HEK293 (cell line): ENCODE results near the gene HEBP2.

Experiments
- IKZF3 ChIP-seq: fragments of 450-650 bp; IDR thresholded peaks from 2 replicates; pipeline ENCODE4 v1.5.0; 2018; ENCODE audit warnings: missing biosample characterization, mild to moderate bottlenecking, missing genetic modification characterization, moderate library complexity
- KLF8 ChIP-seq: fragments of 450-650 bp; formaldehyde crosslinking; IDR thresholded peaks from 2 replicates; pipeline ENCODE4 v1.5.1; 2016; ENCODE audit warnings: missing biosample characterization, missing genetic modification characterization
- PRDM4 ChIP-seq: fragments of 450-650 bp; formaldehyde crosslinking; IDR thresholded peaks from 2 replicates; pipeline ENCODE4 v1.5.1; 2017; ENCODE audit warnings: missing biosample characterization, missing genetic modification characterization
- RBAK ChIP-seq: fragments of 450-650 bp; formaldehyde crosslinking; IDR thresholded peaks from 2 replicates; pipeline ENCODE4 v1.5.1; 2016; ENCODE audit warnings: missing biosample characterization, missing genetic modification characterization
- SCRT1 ChIP-seq: fragments of 450-650 bp; formaldehyde crosslinking; IDR thresholded peaks from 2 replicates; pipeline ENCODE4 v1.5.1; 2016; ENCODE audit warnings: missing biosample characterization, missing genetic modification characterization, borderline replicate concordance
- TCF7L2 ChIP-seq: IDR thresholded peaks from 2 replicates; pipeline ENCODE4 v1.6.1; 2011; ENCODE audit warnings: low read depth, mild to moderate bottlenecking, inconsistent platforms, low read length, moderate library complexity, borderline replicate concordance
- TSHZ1 ChIP-seq: fragments of 450-650 bp; formaldehyde crosslinking; IDR thresholded peaks from 2 replicates; pipeline ENCODE4 v1.5.1; 2016; ENCODE audit warnings: missing biosample characterization, missing genetic modification characterization, borderline replicate concordance
- YY2 ChIP-seq: fragments of 450-650 bp; formaldehyde crosslinking; IDR thresholded peaks from 2 replicates; pipeline ENCODE4 v1.5.1; 2016; ENCODE audit warnings: missing biosample characterization, missing genetic modification characterization
- ZBTB8A ChIP-seq: fragments of 450-650 bp; formaldehyde crosslinking; IDR thresholded peaks from 2 replicates; pipeline ENCODE4 v1.5.1; 2016; ENCODE audit warnings: missing biosample characterization, missing genetic modification characterization
- ZFP37 ChIP-seq: fragments of 450-650 bp; formaldehyde crosslinking; IDR thresholded peaks from 2 replicates; pipeline ENCODE4 v1.5.1; 2016; ENCODE audit warnings: missing biosample characterization, missing genetic modification characterization
- ZFP69B ChIP-seq: fragments of 450-650 bp; formaldehyde crosslinking; IDR thresholded peaks from 2 replicates; pipeline ENCODE4 v1.5.1; 2016; ENCODE audit warnings: missing biosample characterization, missing genetic modification characterization
- ZNF133 ChIP-seq: fragments of 450-650 bp; formaldehyde crosslinking; IDR thresholded peaks from 2 replicates; pipeline ENCODE4 v1.5.1; 2016; ENCODE audit warnings: missing biosample characterization, missing genetic modification characterization
- ZNF155 ChIP-seq: fragments of 450-650 bp; formaldehyde crosslinking; IDR thresholded peaks from 2 replicates; pipeline ENCODE4 v1.5.1; 2016; ENCODE audit warnings: missing biosample characterization, missing genetic modification characterization
- ZNF335 ChIP-seq: fragments of 450-650 bp; formaldehyde crosslinking; conservative IDR thresholded peaks from 2 replicates; pipeline ENCODE4 v1.5.1; 2016; ENCODE audit warnings: missing biosample characterization, missing genetic modification characterization
- ZNF366 ChIP-seq: fragments of 450-650 bp; formaldehyde crosslinking; conservative IDR thresholded peaks from 2 replicates; pipeline ENCODE4 v1.5.1; 2016; ENCODE audit warnings: missing biosample characterization, missing genetic modification characterization
- ZNF391 ChIP-seq: fragments of 450-650 bp; formaldehyde crosslinking; IDR thresholded peaks from 2 replicates; pipeline ENCODE4 v1.5.1; 2016; ENCODE audit warnings: low read depth, missing biosample characterization, missing genetic modification characterization, borderline replicate concordance
- ZNF394 ChIP-seq: fragments of 450-650 bp; formaldehyde crosslinking; IDR thresholded peaks from 2 replicates; pipeline ENCODE4 v1.5.1; 2016; ENCODE audit warnings: missing biosample characterization, missing genetic modification characterization, mild to moderate bottlenecking, moderate library complexity, borderline replicate concordance
- ZNF501 ChIP-seq: fragments of 450-650 bp; formaldehyde crosslinking; IDR thresholded peaks from 2 replicates; pipeline ENCODE4 v1.5.1; 2016; ENCODE audit warnings: missing biosample characterization, missing genetic modification characterization
- ZNF521 ChIP-seq: fragments of 450-650 bp; formaldehyde crosslinking; IDR thresholded peaks from 2 replicates; pipeline ENCODE4 v1.5.1; 2017; ENCODE audit warnings: missing biosample characterization, mild to moderate bottlenecking, missing genetic modification characterization
- ZNF580 ChIP-seq: fragments of 450-650 bp; formaldehyde crosslinking; IDR thresholded peaks from 2 replicates; pipeline ENCODE4 v1.5.1; 2016; ENCODE audit warnings: missing biosample characterization, missing genetic modification characterization
- ZNF664 ChIP-seq: fragments of 450-650 bp; formaldehyde crosslinking; IDR thresholded peaks from 2 replicates; pipeline ENCODE4 v1.5.1; 2016; ENCODE audit warnings: missing biosample characterization, missing genetic modification characterization
- ZNF704 ChIP-seq: fragments of 450-650 bp; formaldehyde crosslinking; IDR thresholded peaks from 2 replicates; pipeline ENCODE4 v1.5.1; 2016; ENCODE audit warnings: missing biosample characterization, missing genetic modification characterization
- ZNF837 ChIP-seq: fragments of 450-650 bp; formaldehyde crosslinking; IDR thresholded peaks from 2 replicates; pipeline ENCODE4 v1.5.1; 2016; ENCODE audit warnings: missing biosample characterization, missing genetic modification characterization
- ZNF843 ChIP-seq: fragments of 450-650 bp; formaldehyde crosslinking; IDR thresholded peaks from 2 replicates; pipeline ENCODE4 v1.5.1; 2016; ENCODE audit warnings: missing biosample characterization, missing genetic modification characterization
- TF ChIP-seq, protein P1 (sequence below): fragments of 450-650 bp; formaldehyde crosslinking; IDR thresholded peaks from 2 replicates; pipeline ENCODE4 v1.5.1; 2016; ENCODE audit warnings: missing biosample characterization, missing genetic modification characterization
- TF ChIP-seq, protein P2 (sequence below): fragments of 450-650 bp; formaldehyde crosslinking; IDR thresholded peaks from 2 replicates; pipeline ENCODE4; 2016; ENCODE audit warnings: missing biosample characterization, missing genetic modification characterization
- TF ChIP-seq, protein P3 (sequence below): fragments of 450-650 bp; formaldehyde crosslinking; IDR thresholded peaks from 2 replicates; pipeline ENCODE4 v1.5.1; 2016; ENCODE audit warnings: missing biosample characterization, missing genetic modification characterization

The HEBP2 gene

DNA sequence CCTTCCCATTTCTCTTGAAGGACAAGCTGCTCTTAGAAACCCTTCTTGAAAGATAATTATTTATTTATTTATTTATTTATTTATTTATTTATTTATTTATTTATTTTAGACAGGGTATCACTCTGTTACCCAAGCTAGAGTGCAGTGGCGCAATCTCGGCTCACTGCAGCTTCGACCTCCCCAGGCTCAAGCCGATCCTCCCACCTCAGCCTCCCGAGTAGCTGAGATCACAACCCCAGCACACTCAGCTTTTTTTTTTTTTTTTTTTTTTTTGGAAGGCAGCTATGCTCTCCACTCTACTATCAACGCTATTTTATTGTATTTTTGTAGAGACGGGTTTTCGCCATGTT lies 1.2 kb upstream of the HEBP2 start (continued):
- TF ChIP-seq, protein P1, sequence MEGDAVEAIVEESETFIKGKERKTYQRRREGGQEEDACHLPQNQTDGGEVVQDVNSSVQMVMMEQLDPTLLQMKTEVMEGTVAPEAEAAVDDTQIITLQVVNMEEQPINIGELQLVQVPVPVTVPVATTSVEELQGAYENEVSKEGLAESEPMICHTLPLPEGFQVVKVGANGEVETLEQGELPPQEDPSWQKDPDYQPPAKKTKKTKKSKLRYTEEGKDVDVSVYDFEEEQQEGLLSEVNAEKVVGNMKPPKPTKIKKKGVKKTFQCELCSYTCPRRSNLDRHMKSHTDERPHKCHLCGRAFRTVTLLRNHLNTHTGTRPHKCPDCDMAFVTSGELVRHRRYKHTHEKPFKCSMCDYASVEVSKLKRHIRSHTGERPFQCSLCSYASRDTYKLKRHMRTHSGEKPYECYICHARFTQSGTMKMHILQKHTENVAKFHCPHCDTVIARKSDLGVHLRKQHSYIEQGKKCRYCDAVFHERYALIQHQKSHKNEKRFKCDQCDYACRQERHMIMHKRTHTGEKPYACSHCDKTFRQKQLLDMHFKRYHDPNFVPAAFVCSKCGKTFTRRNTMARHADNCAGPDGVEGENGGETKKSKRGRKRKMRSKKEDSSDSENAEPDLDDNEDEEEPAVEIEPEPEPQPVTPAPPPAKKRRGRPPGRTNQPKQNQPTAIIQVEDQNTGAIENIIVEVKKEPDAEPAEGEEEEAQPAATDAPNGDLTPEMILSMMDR (tag by site-specific recombination): no peak
- TF ChIP-seq ZFP37 (tag by site-specific recombination) (peak; percentile 41; the same call in 1 of the 2 replicates), ZNF521 (tag by site-specific recombination) (no peak), SCRT1 (no peak), ZNF133 (tag by site-specific recombination) (no peak), ZNF391 (no peak), ZNF501 (tag by site-specific recombination) (peak; percentile 62; the same call in 1 of the 2 replicates), IKZF3 (tag by site-specific recombination) (no peak), KLF8 (tag by site-specific recombination) (no peak), ZNF366 (tag by site-specific recombination) (peak; percentile 33; the same call in 1 of the 2 replicates), TCF7L2 (no peak), YY2 (tag by site-specific recombination) (no peak), RBAK (tag by site-specific recombination) (peak; percentile 68; the same call in 1 of the 2 replicates), ZFP69B (tag by site-specific recombination) (no peak), ZNF394 (tag by site-specific recombination) (peak; percentile 97), ZNF335 (tag by site-specific recombination) (no peak), ZNF155 (tag by site-specific recombination) (no peak), ZBTB8A (tag by site-specific recombination) (peak; percentile 81), TSHZ1 (tag by site-specific recombination) (no peak; the same call in 1 of the 2 replicates), ZNF580 (peak; percentile 52; the same call in 1 of the 2 replicates), PRDM4 (tag by site-specific recombination) (peak; percentile 65; the same call in 1 of the 2 replicates), ZNF704 (tag by site-specific recombination) (no peak), ZNF843 (tag by site-specific recombination) (no peak), ZNF837 (tag by site-specific recombination) (no peak), ZNF664 (tag by site-specific recombination) (peak; percentile 59)
- TF ChIP-seq, protein P2, sequence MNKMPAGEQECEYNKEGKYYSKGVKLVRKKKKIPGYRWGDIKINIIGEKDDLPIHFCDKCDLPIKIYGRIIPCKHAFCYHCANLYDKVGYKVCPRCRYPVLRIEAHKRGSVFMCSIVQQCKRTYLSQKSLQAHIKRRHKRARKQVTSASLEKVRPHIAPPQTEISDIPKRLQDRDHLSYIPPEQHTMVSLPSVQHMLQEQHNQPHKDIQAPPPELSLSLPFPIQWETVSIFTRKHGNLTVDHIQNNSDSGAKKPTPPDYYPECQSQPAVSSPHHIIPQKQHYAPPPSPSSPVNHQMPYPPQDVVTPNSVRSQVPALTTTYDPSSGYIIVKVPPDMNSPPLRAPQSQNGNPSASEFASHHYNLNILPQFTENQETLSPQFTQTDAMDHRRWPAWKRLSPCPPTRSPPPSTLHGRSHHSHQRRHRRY (tag by site-specific recombination): no peak
- TF ChIP-seq, protein P3, sequence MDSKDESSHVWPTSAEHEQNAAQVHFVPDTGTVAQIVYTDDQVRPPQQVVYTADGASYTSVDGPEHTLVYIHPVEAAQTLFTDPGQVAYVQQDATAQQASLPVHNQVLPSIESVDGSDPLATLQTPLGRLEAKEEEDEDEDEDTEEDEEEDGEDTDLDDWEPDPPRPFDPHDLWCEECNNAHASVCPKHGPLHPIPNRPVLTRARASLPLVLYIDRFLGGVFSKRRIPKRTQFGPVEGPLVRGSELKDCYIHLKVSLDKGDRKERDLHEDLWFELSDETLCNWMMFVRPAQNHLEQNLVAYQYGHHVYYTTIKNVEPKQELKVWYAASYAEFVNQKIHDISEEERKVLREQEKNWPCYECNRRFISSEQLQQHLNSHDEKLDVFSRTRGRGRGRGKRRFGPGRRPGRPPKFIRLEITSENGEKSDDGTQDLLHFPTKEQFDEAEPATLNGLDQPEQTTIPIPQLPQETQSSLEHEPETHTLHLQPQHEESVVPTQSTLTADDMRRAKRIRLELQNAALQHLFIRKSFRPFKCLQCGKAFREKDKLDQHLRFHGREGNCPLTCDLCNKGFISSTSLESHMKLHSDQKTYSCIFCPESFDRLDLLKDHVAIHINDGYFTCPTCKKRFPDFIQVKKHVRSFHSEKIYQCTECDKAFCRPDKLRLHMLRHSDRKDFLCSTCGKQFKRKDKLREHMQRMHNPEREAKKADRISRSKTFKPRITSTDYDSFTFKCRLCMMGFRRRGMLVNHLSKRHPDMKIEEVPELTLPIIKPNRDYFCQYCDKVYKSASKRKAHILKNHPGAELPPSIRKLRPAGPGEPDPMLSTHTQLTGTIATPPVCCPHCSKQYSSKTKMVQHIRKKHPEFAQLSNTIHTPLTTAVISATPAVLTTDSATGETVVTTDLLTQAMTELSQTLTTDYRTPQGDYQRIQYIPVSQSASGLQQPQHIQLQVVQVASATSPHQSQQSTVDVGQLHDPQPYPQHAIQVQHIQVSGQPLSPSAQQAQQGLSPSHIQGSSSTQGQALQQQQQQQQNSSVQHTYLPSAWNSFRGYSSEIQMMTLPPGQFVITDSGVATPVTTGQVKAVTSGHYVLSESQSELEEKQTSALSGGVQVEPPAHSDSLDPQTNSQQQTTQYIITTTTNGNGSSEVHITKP (tag by site-specific recombination): no peak
